Placental pericyte (primary cell): ENCODE data around the gene KRTAP10-7. TPM values are rescaled to one million over a fixed set of nuclear protein-coding genes. Genes with fewer than 3 reads are reported as not detected.

Experiments
- total RNA-seq: library from RNA; depleted of rRNA; stranded (reverse); fragments of >200 nt; gene quantifications from 2 replicates; pipeline ENCODE4 v1.2.3, GENCODE V29; 2012

KRTAP10-7 gene, protein sequence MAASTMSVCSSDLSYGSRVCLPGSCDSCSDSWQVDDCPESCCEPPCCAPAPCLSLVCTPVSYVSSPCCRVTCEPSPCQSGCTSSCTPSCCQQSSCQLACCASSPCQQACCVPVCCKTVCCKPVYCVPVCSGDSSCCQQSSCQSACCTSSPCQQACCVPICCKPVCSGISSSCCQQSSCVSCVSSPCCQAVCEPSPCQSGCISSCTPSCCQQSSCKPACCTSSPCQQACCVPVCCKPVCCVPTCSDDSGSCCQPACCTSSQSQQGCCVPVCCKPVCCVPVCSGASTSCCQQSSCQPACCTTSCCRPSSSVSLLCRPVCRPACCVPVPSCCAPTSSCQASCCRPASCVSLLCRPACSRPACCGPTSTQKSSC
- not detected in 2 replicates for total RNA-seq

DNA sequence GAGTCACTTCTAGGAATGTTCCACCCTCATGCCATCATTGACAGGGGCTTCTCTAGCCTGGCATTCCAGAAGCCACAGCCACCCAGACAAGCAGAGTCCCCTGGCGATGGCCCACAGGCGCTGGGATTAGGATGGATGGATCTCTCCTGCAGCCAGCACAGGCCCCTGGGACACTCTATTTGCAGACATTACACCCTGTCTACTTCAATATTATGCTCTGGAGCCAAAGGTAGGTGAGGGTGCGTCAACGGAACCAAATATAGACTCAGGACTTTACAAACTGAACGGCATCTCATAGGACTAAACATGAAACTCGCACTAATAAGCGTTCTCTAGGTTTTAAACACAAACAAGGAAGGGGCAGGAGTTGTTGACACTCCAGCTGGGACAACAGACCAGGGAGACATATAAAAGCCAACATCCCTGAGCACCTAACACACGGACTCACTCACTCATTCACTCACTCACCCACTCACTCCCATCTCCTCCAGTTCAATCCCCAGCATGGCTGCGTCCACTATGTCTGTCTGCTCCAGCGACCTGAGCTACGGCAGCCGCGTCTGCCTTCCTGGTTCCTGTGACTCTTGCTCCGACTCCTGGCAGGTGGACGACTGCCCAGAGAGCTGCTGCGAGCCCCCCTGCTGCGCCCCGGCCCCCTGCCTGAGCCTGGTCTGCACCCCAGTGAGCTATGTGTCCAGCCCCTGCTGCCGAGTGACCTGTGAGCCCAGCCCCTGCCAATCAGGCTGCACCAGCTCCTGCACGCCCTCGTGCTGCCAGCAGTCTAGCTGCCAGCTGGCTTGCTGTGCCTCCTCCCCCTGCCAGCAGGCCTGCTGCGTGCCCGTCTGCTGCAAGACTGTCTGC, at the start of gene KRTAP10-7:
KRTAP10-7 (plus strand) TSS at position 480 of the 861 bp plus-strand sequence; CDS start at position 505, 25 bp downstream.

DNA sequence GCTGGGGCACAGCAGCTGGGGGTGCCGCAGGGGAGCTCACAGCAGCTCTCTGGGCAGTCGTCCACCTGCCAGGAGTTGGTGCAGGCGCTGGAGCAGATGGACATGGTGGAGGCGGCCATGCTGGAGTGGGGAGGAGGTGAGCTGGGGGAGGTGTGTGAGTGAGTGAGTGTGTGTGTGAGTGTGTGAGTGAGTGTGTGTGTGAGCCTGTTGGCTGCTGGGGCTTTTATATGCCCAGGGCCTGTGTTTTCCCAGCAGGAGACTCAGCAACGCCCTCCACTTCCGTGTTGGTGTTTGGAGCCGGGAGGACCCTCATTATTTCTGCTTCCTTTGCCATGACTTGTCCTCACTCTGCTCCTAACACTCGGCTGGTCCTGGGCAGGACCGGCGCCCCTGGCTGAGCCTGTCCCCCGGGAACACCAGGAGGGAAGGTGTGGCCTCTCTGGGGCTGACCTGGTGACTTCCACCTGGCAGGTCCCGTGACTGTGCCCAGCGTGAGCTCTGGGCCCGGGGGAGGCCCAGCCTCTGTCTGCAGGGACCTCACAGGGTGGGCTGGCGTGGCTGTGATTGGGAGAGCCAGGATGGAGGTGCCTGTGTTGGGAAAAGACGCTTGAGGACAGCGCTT, 48.9 kb upstream of the KRTAP10-7 start, which contains the start of gene KRTAP10-2:
KRTAP10-2 (minus strand) TSS at position 166 of the 622 bp plus-strand sequence; CDS start at position 119, 47 bp downstream.

DNA sequence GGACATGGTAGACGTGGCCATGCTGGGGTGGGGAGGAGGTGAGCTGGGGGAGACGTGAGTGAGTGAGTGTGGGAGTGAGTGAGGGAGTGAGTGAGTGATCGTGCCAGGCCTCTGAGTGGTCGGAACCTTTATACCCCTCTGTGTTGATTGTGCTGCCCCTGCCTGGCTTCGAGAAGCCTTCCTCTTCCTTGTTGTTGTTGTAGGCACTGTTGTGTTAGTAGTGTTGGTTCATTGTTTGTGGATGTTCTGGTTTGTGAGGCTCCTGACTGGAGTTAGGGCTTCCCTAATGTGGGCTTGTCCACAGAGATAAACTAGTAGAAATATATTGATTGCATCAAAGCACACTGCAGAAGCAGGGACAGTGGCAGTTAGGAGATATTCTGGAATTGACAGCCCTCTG, 41.7 kb upstream of the KRTAP10-7 start, which contains the start of gene KRTAP10-3:
KRTAP10-3 (minus strand) TSS at position 101 of the 400 bp plus-strand sequence; CDS start at position 21, 80 bp downstream.

DNA sequence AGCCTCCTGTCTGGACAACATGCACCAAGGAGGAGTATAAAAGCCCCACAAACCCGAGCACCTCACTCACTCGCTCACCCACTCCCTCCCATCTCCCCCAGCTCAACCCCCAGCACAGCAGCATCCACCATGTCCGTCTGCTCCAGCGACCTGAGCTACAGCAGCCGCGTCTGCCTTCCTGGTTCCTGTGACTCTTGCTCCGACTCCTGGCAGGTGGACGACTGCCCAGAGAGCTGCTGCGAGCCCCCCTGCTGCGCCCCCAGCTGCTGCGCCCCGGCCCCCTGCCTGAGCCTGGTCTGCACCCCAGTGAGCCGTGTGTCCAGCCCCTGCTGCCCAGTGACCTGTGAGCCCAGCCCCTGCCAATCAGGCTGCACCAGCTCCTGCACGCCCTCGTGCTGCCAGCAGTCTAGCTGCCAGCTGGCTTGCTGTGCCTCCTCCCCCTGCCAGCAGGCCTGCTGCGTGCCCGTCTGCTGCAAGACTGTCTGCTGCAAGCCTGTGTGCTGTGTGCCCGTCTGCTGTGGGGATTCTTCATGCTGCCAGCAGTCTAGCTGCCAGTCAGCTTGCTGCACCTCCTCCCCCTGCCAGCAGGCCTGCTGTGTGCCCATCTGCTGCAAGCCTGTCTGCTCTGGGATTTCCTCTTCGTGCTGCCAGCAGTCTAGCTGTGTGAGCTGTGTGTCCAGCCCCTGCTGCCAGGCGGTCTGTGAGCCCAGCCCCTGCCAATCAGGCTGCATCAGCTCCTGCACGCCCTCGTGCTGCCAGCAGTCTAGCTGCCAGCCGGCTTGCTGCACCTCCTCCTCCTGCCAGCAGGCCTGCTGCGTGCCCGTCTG, 26.6 kb upstream of the KRTAP10-7 start, which contains the start of gene KRTAP10-4:
KRTAP10-4 (plus strand) TSS at position 100 of the 827 bp plus-strand sequence; CDS start at position 130, 30 bp downstream.

DNA sequence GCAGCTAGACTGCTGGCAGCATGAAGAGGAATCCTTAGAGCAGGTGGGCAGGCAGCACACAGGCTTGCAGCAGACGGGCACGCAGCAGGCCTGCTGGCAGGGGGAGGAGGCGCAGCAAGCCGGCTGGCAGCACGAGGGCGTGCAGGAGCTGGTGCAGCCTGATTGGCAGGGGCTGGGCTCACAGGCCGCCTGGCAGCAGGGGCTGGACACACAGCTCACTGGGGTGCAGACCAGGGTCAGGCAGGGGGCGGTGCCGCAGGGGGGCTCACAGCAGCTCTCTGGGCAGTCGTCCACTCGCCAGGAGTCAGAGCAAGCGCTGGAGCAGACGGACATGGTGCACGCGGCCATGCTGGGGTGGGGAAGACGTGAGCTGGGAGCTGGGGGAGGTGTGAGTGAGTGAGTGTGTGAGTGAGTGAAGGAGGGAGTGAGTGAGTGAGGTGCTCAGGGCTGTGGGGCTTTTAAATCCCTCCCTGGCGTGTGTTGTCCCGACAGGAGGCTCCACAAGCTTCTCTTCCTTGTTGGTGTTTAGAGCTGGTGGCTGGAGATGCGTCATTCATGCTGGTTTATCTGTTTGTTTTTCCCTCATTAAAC, 20.1 kb upstream of the KRTAP10-7 start, which contains the start of gene KRTAP10-5:
KRTAP10-5 (minus strand) TSS at position 374 of the 591 bp plus-strand sequence; CDS start at position 348, 26 bp downstream.

DNA sequence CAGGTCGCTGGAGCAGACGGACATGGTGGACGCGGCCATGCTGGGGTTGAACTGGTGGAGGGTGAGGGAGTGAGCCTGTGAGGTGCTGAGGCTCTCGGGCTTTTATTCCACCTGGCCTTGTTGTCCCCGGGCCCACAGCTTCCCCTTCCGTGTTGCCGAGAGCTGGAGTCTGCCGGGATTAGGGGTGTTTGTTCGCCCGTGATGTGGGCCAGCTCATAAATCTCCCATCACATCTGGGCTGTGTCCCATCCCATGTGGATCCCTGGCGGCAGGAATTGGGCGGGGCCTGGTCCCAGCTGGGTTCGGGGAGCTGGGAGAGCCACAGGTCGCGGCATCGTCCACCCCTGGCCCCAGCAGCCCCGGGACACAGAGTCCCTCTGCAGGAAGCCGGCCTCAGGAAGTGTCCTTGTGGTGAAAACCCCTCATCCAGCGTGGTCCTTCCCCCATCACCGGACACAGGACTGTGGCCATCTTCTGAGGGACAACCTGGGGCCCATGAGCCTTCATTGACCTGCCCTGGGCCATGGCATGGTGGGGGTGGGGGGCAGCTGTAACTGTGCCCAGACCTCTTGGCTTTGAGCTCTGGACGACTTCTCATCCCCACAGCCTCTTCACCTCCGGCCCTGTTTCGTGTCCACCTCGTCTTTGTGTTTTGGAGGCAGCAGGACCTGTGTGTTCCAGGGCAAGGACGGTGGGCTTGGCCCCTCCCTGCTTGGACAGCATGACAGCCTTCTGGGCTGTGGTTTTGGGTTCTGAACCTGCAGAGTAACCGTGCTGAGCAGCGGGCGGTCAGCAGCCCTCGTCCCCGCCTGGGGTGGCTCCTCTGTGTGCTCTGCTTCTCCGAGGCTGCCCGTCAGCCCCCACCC, 7.7 kb upstream of the KRTAP10-7 start, which contains the start of gene KRTAP10-6:
KRTAP10-6 (minus strand) TSS at position 60 of the 866 bp plus-strand sequence; CDS start at position 39, 21 bp downstream.

DNA sequence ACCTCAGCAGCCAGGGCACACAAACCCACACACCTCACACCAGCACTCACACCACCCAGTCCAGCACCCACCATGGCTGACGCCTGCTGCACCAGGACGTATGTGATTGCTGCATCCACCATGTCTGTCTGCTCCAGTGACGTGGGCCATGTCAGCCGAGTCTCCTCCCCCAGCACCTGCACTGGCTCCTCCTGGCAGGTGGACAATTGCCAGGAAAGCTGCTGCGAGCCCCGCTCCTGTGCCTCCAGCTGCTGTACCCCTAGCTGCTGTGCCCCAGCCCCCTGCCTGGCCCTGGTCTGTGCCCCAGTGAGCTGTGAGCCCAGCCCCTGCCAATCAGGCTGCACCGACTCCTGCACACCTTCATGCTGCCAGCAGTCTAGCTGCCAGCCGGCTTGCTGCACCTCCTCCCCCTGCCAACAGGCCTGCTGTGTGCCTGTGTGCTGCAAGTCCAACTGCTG, 11.7 kb downstream of the KRTAP10-7 start, which contains the start of gene KRTAP10-8:
KRTAP10-8 (plus strand) TSS at position 51 of the 458 bp plus-strand sequence; CDS start at position 73, 22 bp downstream.

DNA sequence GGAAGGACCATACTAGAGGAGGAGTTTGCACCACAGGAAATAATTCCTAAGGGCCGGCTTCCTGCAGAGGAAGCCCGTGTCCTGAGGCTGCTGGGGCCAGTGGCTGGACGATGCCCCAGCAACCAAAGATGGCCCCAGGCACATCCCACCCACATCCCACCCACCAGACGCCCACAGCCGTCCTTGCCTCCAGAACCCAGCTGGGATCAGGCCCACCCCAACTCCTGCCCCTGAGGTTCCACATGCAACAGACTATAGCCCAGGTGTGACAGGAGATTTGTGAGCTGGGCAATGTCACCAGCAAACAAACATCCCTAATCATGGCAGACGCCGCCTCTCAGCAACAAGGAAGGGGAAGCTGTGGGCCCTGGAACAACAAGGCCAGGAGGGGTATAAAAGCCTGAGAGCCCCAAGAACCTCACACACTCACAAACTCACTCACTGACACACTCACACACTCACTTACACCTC, 26.3 kb downstream of the KRTAP10-7 start, which contains the start of gene KRTAP10-9:
KRTAP10-9 (plus strand) TSS at position 421 of the 471 bp plus-strand sequence. CDS start 79 bp downstream, outside the sequence.

DNA sequence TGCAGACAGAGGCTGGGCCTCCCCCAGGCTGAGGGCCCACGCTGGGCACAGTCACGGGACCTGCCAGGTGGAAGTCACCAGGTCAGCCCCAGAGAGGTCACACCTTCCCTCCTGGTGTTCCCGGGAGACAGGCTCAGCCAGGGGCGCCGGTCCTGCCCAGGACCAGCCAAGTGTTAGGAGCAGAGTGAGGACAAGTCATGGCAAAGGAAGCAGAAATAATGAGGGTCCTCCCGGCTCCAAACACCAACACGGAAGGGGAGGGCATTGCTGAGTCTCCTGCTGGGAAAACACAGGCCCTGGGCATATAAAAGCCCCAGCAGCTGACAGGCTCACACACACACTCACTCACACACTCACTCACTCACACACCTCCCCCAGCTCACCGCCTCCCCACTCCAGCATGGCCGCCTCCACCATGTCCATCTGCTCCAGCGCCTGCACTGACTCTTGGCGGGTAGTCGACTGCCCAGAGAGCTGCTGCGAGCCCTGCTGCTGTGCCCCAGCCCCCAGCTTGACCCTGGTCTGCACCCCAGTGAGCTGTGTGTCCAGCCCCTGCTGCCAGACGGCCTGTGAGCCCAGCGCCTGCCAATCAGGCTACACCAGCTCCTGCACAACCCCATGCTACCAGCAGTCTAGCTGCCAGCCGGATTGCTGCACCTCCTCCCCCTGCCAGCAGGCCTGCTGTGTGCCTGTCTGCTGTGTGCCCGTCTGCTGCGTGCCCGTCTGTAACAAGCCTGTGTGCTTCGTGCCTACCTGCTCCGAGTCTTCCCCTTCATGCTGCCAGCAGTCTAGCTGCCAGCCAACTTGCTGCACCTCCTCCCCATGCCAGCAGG, 36.8 kb downstream of the KRTAP10-7 start, which contains the start of gene KRTAP10-10:
KRTAP10-10 (plus strand) TSS at position 339 of the 833 bp plus-strand sequence; CDS start at position 401, 62 bp downstream.

DNA sequence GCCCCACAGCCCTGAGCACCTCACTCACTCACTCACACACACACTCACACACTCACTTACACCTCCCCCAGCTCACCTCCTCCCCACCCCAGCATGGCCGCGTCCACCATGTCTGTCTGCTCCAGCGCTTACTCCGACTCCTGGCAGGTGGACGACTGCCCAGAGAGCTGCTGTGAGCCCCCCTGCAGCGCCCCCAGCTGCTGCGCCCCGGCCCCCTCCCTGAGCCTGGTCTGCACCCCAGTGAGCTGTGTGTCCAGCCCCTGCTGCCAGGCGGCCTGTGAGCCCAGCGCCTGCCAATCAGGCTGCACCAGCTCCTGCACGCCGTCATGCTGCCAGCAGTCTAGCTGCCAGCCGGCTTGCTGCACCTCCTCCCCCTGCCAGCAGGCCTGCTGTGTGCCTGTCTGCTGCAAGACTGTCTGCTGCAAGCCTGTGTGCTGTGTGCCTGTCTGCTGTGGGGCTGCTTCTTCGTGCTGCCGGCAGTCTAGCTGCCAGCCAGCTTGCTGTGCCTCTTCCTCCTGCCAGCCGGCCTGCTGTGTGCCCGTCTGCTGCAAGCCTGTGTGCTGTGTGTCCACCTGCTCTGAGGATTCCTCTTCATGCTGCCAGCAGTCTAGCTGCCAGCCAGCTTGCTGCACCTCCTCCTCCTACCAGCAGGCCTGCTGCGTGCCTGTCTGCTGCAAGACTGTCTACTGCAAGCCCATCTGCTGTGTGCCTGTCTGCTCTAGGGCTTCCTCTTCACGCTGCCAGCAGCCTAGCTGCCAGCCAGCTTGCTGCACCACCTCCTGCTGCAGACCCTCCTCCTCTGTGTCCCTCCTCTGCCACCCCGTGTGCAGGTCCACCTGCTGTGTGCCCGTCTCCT, 46.2 kb downstream of the KRTAP10-7 start, which contains the start of gene KRTAP10-11:
KRTAP10-11 (plus strand) TSS at position 49 of the 856 bp plus-strand sequence; CDS start at position 94, 45 bp downstream.

Other genes starting within 250 kb of the KRTAP10-7 start
- under 0.01 and 0.29 TPM in 2 replicates for gene TRPM2, start 247.0 kb upstream of the KRTAP10-7 start, total RNA-seq
- 0.29 and 0.66 TPM in 2 replicates for gene LRRC3, start 145.1 kb upstream of the KRTAP10-7 start, total RNA-seq
- gene KRTAP10-1, start 60.4 kb upstream of the KRTAP10-7 start, total RNA-seq, result not detected in 2 replicates
- not detected in 2 replicates for gene KRTAP10-2, start 49.1 kb upstream of the KRTAP10-7 start, total RNA-seq
- gene KRTAP10-3, start 41.8 kb upstream of the KRTAP10-7 start, total RNA-seq, result not detected in 2 replicates
- not detected in 2 replicates for gene KRTAP10-4, start 26.9 kb upstream of the KRTAP10-7 start, total RNA-seq
- not detected in 2 replicates for gene KRTAP10-5, start 20.0 kb upstream of the KRTAP10-7 start, total RNA-seq
- gene KRTAP10-6, start 8.1 kb upstream of the KRTAP10-7 start, total RNA-seq, result not detected in 2 replicates
- gene KRTAP10-8, start 11.5 kb downstream of the KRTAP10-7 start, total RNA-seq, result not detected in 2 replicates
- not detected in 2 replicates for gene KRTAP10-9, start 26.5 kb downstream of the KRTAP10-7 start, total RNA-seq
- gene KRTAP10-10, start 36.8 kb downstream of the KRTAP10-7 start, total RNA-seq, result not detected in 2 replicates
- gene KRTAP10-11, start 45.8 kb downstream of the KRTAP10-7 start, total RNA-seq, result not detected in 2 replicates
- not detected in 2 replicates for gene KRTAP12-4, start 54.1 kb downstream of the KRTAP10-7 start, total RNA-seq
- gene KRTAP12-3, start 57.3 kb downstream of the KRTAP10-7 start, total RNA-seq, result not detected in 2 replicates
- not detected in 2 replicates for gene KRTAP12-2, start 66.3 kb downstream of the KRTAP10-7 start, total RNA-seq
- gene KRTAP12-1, start 81.6 kb downstream of the KRTAP10-7 start, total RNA-seq, result not detected in 2 replicates
- gene KRTAP10-12, start 96.6 kb downstream of the KRTAP10-7 start, total RNA-seq, result not detected in 2 replicates
- not detected in 2 replicates for gene TSPEAR, start 111.0 kb downstream of the KRTAP10-7 start, total RNA-seq
- gene UBE2G2, start 201.2 kb downstream of the KRTAP10-7 start, total RNA-seq, result 83.2 and 95.3 TPM in 2 replicates
- 65.9 and 105 TPM in 2 replicates for gene SUMO3, start 217.5 kb downstream of the KRTAP10-7 start, total RNA-seq